AG10803 (cell line): Measurements from ENCODE around the gene DNAJA3.
A peak's percentile ranks its signal among the peaks of the same experiment; 100 is the strongest.

Source experiments
- DNase-seq: peaks from one replicate; pipeline ENCODE4 v3.0.0; 2010; ENCODE audit warnings: low read depth
- H3K4me3 ChIP-seq: 2 replicates; pipeline ENCODE4 v1.5.1; 2011; ENCODE audit warnings: mild to moderate bottlenecking, low read length, control low read depth
- TF ChIP-seq, protein P1 (sequence below): conservative IDR thresholded peaks from 2 replicates; pipeline ENCODE4 v1.5.1; 2011; ENCODE audit warnings: mild to moderate bottlenecking, low read length, control low read depth, inconsistent platforms

DNAJA3 gene

DNA sequence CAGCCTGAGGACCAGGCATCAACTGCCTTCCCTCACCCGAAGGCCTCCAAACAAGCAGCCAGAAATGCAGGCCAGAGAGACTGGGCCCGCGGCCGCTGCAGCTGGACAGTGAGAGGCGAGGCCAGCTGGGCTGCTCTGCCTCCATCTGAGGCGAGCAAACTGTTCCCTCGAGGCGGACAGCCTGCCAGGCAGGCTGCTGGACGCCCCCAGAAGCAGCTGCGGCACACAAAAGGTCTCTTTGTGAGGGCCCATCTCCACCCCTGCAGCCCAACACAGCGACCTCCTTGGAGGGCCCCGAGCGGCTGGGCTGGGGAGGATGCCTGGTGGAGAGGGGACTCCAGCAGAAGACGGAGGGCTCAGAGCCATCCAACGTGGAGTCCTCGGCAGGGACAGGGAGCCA, 14.0 kb upstream of the DNAJA3 start:
- TF ChIP-seq, protein P1, sequence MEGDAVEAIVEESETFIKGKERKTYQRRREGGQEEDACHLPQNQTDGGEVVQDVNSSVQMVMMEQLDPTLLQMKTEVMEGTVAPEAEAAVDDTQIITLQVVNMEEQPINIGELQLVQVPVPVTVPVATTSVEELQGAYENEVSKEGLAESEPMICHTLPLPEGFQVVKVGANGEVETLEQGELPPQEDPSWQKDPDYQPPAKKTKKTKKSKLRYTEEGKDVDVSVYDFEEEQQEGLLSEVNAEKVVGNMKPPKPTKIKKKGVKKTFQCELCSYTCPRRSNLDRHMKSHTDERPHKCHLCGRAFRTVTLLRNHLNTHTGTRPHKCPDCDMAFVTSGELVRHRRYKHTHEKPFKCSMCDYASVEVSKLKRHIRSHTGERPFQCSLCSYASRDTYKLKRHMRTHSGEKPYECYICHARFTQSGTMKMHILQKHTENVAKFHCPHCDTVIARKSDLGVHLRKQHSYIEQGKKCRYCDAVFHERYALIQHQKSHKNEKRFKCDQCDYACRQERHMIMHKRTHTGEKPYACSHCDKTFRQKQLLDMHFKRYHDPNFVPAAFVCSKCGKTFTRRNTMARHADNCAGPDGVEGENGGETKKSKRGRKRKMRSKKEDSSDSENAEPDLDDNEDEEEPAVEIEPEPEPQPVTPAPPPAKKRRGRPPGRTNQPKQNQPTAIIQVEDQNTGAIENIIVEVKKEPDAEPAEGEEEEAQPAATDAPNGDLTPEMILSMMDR, result no peak

DNA sequence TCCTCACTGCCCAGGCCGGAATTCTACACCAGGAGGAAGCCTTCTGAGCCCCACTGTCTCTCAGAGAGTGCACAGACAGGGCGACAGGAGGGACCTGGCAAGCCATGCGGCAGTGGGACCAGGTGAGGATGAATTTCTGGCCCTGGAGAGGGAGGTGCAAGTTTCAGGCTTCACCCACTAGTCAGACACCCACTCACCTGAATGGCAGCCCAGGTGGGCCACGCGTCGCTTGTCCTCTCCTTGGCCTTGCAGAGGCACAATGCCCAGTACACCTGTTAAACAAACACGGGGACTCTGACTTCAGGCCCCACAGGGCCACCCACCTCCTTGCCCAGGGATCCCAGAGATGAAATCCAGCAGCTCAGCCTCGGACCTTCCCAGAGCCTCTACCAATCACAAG, 13.5 kb upstream of the DNAJA3 start:
- TF ChIP-seq, protein P1, result no peak
- DNase-seq, result no peak
- no peak overlapping the region for H3K4me3 ChIP-seq

More for the DNA sequence above, 14.0 kb upstream of the DNAJA3 start:
- H3K4me3 ChIP-seq, result no peak overlapping the region
- no peak for DNase-seq

DNA sequence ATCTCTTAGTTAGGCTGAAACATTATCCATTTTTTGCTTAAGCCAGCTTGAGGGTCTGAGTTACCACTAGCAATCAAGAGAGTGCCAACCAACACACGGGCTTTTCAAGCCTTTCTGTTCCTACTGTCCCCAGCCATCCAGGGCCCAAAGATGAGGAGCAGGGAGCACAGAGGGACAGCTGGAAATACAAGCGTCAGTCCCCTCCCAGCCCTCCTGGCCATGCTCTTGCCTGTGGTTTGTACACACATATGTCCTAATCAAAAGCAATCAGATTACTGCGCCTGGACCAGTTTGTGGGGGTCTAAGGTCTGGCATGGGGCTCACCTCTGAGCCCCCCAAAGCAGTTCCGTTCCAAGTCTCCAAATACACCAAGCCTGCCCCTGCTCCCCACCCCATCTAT, 12.8 kb upstream of the DNAJA3 start:
- no peak for DNase-seq
- no peak overlapping the region for H3K4me3 ChIP-seq
- TF ChIP-seq, protein P1, result no peak

DNA sequence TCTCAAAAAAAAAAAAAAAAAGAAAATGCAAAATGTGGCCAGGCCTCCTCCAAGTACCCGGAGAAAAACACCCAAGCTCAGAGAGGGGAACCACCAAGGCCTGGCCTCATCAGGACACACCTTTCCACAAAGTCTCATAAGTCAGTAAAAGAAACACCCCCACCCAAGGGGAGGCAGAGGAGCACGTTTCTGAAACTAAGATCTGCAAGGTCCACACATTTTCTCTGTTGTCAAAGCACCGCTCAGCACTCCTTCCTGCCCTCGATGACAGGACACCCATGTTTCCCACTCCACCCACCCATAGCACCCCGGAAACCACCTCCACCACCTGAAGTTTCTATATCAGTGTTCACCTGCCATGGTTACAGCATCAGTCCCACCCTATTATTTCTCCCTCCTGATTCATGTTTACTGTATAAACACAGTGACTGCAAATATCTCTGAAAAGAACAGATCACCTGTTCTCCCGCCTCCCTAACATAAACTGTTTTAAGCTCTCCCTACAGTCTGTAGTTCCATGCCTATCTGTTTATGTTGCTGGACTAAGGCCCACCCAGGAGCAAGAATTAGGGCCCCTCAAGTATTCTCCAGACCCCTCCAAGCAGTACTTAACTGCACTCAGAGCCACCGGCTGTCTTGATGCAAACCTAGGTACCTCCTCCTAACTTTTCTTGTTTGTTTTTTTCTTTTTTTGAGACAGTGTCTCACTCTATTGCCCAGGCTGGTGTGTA, 11.3 kb upstream of the DNAJA3 start:
- H3K4me3 ChIP-seq, result no peak overlapping the region
- no peak for DNase-seq
- TF ChIP-seq, protein P1, result no peak

DNA sequence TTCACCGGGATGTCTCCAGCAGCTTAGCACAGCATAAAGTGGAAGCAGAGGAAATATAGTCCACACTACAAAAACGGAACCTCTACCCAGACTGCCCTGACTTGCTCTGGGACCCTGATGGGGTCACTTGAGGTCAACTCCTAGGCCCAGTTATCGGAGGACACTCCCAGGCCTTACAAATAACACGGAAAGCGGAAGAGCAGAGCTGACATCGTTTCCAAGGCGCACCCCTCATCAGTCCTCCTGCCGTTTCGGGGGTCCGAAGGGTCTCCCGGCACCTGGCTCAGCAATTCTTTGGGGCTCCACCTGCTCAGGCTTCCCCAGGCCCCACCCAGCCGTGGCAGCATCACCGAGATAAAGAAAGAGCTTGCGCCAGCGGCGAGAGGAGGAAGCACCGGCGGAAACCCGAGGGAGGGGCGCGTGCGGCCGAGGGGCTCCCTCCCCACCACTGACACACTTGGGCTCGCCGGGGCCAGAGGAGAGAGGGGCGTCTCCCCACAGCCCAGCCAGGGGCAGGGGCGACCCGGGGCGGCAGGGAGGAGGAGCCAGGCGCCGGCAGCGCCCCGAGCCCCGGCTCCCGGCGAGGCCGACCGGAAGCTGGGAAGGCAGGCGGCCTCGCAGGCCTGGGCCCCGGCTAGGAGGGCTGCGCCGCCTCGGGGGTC, 10.0 kb upstream of the DNAJA3 start:
- TF ChIP-seq, protein P1, result peak; percentile 0; the same call in 1 of the 2 replicates
- no peak for DNase-seq
- H3K4me3 ChIP-seq, result peak overlapping the region; percentile 76

DNA sequence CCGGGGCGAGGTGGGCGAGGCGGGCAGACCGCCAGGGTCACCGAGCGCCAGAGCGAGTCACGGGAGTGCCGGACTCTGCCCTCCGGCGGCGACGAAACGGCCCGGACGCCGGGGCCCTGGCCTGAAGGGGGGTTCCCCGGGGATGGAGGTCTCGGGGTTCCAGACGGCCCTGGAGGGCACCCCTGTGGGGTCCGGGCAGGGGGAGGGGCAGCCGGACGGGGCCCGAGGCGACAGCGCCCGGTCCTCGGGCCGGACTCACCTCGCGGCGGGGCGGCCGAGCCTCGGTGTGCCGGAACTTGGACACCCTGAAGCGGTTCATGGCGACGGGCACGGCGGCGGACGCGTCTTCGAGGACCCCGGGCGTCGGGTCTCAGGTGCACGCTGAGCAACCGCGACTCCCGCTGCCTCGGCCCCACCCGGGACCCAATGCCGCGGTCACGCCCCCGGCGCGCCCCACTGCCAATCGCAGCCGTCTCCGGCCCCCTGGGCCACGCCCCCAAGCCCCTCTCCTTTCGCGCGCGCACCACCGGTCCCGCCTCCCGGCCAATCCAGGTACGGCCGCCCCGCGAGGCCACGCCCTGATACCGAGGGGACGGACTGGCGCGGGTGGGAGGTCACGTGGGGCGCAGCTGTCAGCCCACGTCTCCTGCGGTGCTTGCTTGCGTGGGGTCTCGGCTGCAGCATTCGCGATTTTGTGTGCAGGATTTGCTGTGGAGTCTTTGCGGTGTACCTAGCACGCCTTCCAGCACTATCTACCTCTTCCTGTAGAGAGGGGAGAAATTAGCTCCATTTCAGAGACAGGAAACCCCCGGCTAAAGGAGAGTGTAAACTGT, 9.3 kb upstream of the DNAJA3 start, which contains the start of gene CORO7:
Gene CORO7, minus strand, starts transcription at position 397 of the 833 bp plus-strand sequence. Its CDS starts 78 bp downstream, at position 319.
- TF ChIP-seq, protein P1, result no peak
- DNase-seq, result peak; percentile 83

More for the DNA sequence above, 9.3 kb upstream of the DNAJA3 start, which contains the start of gene CORO7:
- H3K4me3 ChIP-seq, result peak within 1 kb of the TSS; percentile 76
